GM23248 (cell line): ENCODE data around the gene ZNF441. TPM values are rescaled to one million over a fixed set of nuclear protein-coding genes. Genes with fewer than 3 reads are reported as not detected.
A peak's percentile ranks its signal among the peaks of the same experiment; 100 is the strongest.
"Not testable (repeated sequence)": the region's sequence is repeated elsewhere in the genome, so short reads cannot be mapped to it uniquely, and the experiment has no call there.

Source experiments
- DNase-seq: peaks from one replicate; pipeline ENCODE4 v3.0.0-alpha.2; 2015
- H2AFZ ChIP-seq: fragments of 200-600 bp; sonication (generic); 2 replicates; pipeline ENCODE4 v1.6.1; 2016; ENCODE audit warnings: antibody characterized with exemption
- H3F3A ChIP-seq: fragments of 200-600 bp; sonication (generic); 2 replicates; pipeline ENCODE4 v1.6.1; 2016; ENCODE audit warnings: mild to moderate bottlenecking, antibody characterized with exemption, mixed run types; ENCODE audit not compliant: insufficient read depth
- H3K27ac ChIP-seq: fragments of 200-600 bp; sonication (generic); 2 replicates; pipeline ENCODE4 v1.5.1; 2016; ENCODE audit warnings: mild to moderate bottlenecking
- H3K27me3 ChIP-seq: fragments of 200-600 bp; sonication (generic); replicated peaks from 2 replicates; pipeline ENCODE4 v1.6.1; 2016; ENCODE audit warnings: mild to moderate bottlenecking; ENCODE audit not compliant: insufficient read depth
- H3K36me3 ChIP-seq: fragments of 200-600 bp; sonication (generic); 2 replicates; pipeline ENCODE4 v1.6.1; 2016; ENCODE audit warnings: low read depth, mild to moderate bottlenecking
- H3K4me1 ChIP-seq: fragments of 200-600 bp; sonication (generic); 2 replicates; pipeline ENCODE4 v1.6.1; 2016; ENCODE audit warnings: mild to moderate bottlenecking; ENCODE audit not compliant: insufficient read depth
- H3K4me2 ChIP-seq: fragments of 200-600 bp; sonication (generic); one replicate; pipeline ENCODE4 v1.6.1; 2016; ENCODE audit warnings: mild to moderate bottlenecking; ENCODE audit not compliant: unreplicated experiment
- H3K4me3 ChIP-seq: fragments of 200-600 bp; sonication (generic); 2 replicates; pipeline ENCODE4 v1.5.1; 2016; ENCODE audit warnings: mild to moderate bottlenecking
- H3K79me2 ChIP-seq: fragments of 200-600 bp; sonication (generic); 2 replicates; pipeline ENCODE4 v1.6.1; 2016; ENCODE audit warnings: mild to moderate bottlenecking; ENCODE audit not compliant: insufficient read depth
- H3K9ac ChIP-seq: fragments of 200-600 bp; sonication (generic); 2 replicates; pipeline ENCODE4 v1.6.1; 2016; ENCODE audit warnings: mild to moderate bottlenecking
- H3K9me2 ChIP-seq: fragments of 200-600 bp; sonication (generic); 2 replicates; pipeline ENCODE4 v1.6.1; 2016; ENCODE audit warnings: mixed run types, mild to moderate bottlenecking, moderate library complexity; ENCODE audit not compliant: insufficient read depth
- H3K9me3 ChIP-seq: fragments of 200-600 bp; sonication (generic); one replicate; pipeline ENCODE4 v1.6.1; 2017; ENCODE audit warnings: low read depth
- H4K20me1 ChIP-seq: fragments of 200-600 bp; sonication (generic); 2 replicates; pipeline ENCODE4 v1.6.0; 2016; ENCODE audit not compliant: insufficient read depth
- EZH2 ChIP-seq: fragments of 200-600 bp; sonication (generic); IDR thresholded peaks from 2 replicates; pipeline ENCODE4 v1.6.1; 2018; ENCODE audit warnings: antibody characterized with exemption, mild to moderate bottlenecking; ENCODE audit not compliant: insufficient read depth, poor library complexity, severe bottlenecking
- EZH2phosphoT487 ChIP-seq: fragments of 200-600 bp; sonication (generic); IDR thresholded peaks from 2 replicates; pipeline ENCODE4 v1.6.1; 2018; ENCODE audit warnings: antibody characterized with exemption, moderate library complexity, mild to moderate bottlenecking, low read depth; ENCODE audit not compliant: insufficient read depth
- WGBS, 2 experiments: methylation state at CpG; one replicate each; pipeline ENCODE4 v1.1.6; 2015 to 2017; ENCODE audit warnings: low lambda C conversion rate in 2 of 2, low coverage in 1 of 2; ENCODE audit errors: missing lambda C conversion rate in 2 of 2; 5-methylcytosine and 5-hydroxymethylcytosine counted together
- in situ Hi-C: fragments of 300-500 bp; cut with MboI; formaldehyde crosslinking; loops from 2 replicates; pipeline ENCODE4 v1.15.0; 2020
- polyA plus RNA-seq: library from polyadenylated mRNA; unstranded; fragments of >200 nt; fragmentation: Nextera tagmentation; extraction: Ambion mirVana; gene quantifications from 2 replicates; pipeline ENCODE4 v1.2.1, GENCODE V29; 2016
- total RNA-seq: library from RNA; depleted of rRNA; stranded (reverse); fragments of >200 nt; shearing (Covaris generic); gene quantifications from 2 replicates; pipeline ENCODE4 v1.2.3, GENCODE V29; 2014

The ZNF441 gene
- total and polyA plus RNA-seq, 2 experiments from 2014 or later = 3.6 to 6.5 TPM

- H3K4me3 ChIP-seq = no peak overlapping the region
- TF ChIP-seq EZH2phosphoT487 (no peak), EZH2 (no peak)
- H4K20me1 ChIP-seq = no peaks in the 10 kb centered on the region
- H3K9me3 ChIP-seq = no peaks in the 10 kb centered on the region
- H3K9ac ChIP-seq = no peak overlapping the region
- no peaks in the 10 kb centered on the region for H3K9me2 ChIP-seq
- no peak for DNase-seq
- no peaks in the 10 kb centered on the region for H3K36me3 ChIP-seq
- H3K27me3 ChIP-seq = no peaks in the 10 kb centered on the region
- no peak overlapping the region for H2AFZ ChIP-seq
- no peak overlapping the region for H3K4me2 ChIP-seq
- H3K79me2 ChIP-seq = peaks cover 70% of the 10 kb centered on the region
- H3K27ac ChIP-seq = no peak overlapping the region
- H3K4me1 ChIP-seq = peaks cover 6% of the 10 kb centered on the region
- WGBS, 2 experiments = 91 to 99% methylated on average over 4 of the region's 4 CpGs
- in situ Hi-C loops = no loop called here
- no peaks in the 10 kb centered on the region for H3F3A ChIP-seq
These were observed 3.2 kb downstream of the ZNF441 start for GRCh38 chr19:11769995-11770394.

DNA sequence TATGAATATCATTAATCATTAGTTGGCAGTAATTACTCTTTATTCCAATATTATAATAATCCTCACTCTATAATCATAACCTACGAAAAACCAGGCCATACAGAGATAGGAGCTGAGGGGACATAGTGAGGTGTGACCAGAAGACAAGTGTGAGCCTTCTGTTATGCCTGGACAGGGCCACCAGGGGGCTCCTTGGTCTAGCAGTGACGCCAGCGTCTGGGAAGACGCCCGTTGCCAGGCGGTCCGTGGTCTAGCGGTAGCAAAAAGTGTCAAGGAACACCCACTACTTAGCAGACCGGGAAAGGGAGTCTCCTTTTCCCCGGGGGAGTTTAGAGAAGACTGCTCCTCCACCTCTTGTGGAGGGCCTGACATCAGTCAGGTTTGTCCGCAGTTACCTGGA lies 4.7 kb downstream of the ZNF441 start:
- H2AFZ ChIP-seq, H3K9me3 ChIP-seq, H3K36me3 ChIP-seq, H3K9ac ChIP-seq, in situ Hi-C loops, H3K4me2 ChIP-seq, H3K9me2 ChIP-seq, H3K27ac ChIP-seq, H3K4me3 ChIP-seq, H3F3A ChIP-seq, H3K27me3 ChIP-seq, H3K4me1 ChIP-seq, H4K20me1 ChIP-seq: not testable (repeated sequence)
- 75 to 81% methylated on average over 11 of the region's 11 CpGs for WGBS, 2 experiments
- peak; percentile 3 for DNase-seq
- H3K79me2 ChIP-seq = peaks cover 83% of the 10 kb centered on the region

DNA sequence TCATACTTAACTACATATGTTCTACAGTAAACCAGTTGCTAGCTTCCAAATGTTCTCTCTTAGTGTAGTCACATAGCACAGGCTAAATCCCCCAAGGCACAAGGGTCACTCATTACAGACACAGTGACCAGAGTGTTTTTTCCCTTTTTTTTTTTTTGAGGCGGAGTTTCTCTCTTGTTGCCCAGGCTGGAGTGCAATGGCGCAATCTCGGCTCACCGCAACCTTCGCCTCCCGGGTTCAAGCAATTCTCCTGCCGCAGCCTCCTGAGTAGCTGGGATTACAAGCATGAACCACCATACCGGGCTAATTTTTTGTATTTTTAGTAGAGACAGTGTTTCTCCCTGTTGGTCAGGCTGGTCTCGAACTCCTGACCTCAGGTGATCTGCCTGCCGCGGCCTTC lies 9.9 kb downstream of the ZNF441 start:
- H3K4me2 ChIP-seq, H3K4me3 ChIP-seq, H3K9ac ChIP-seq, H3K27me3 ChIP-seq, DNase-seq, H4K20me1 ChIP-seq, H3K9me2 ChIP-seq, H3K4me1 ChIP-seq, H3K27ac ChIP-seq, in situ Hi-C loops, H2AFZ ChIP-seq: not testable (repeated sequence)
- peaks cover 15% of the 10 kb centered on the region for H3K9me3 ChIP-seq
- H3K36me3 ChIP-seq = peaks cover 51% of the 10 kb centered on the region
- peaks cover 11% of the 10 kb centered on the region; the same call in 1 of the 2 replicates for H3F3A ChIP-seq
- 95 to 98% methylated on average over 11 of the region's 11 CpGs for WGBS, 2 experiments
- peaks cover 50% of the 10 kb centered on the region for H3K79me2 ChIP-seq

DNA sequence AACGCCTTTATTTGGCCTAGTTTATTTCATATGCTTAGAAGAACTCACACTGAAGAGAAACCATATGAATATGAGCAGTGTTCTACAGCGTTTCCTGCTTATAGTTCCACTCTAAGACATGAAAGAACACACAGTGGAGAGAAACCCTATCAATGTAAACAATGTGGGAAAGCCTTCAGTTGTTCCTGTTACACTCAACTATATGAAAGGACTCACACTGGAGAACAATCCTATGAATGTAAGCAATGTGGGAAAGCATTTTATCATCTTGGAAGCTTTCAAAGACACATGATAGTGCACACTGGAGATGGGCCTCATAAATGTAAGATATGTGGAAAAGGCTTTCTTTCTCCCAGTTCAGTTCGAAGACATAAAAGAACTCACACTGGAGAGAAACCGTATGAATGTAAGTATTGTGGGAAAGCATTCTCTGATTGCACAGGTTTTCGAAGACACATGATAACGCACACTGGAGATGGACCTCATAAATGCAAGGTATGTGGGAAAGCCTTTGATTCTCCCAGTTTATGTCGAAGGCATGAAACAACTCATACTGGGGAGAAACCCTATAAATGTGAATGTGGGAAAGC lies 13.7 kb downstream of the ZNF441 start:
- H3K79me2 ChIP-seq = peaks cover 18% of the 10 kb centered on the region
- no peak for DNase-seq
- peaks cover 25% of the 10 kb centered on the region for H3K9me3 ChIP-seq
- no peak overlapping the region for H3K9ac ChIP-seq
- H3K36me3 ChIP-seq = peaks cover 75% of the 10 kb centered on the region
- WGBS, 2 experiments = 96 to 98% methylated on average over 7 of the region's 7 CpGs
- in situ Hi-C loops = no loop called here
- no peaks in the 10 kb centered on the region for H3K27me3 ChIP-seq
- H2AFZ ChIP-seq = no peak overlapping the region
- H3K4me1 ChIP-seq = no peaks in the 10 kb centered on the region
- H3K27ac ChIP-seq = no peak overlapping the region
- TF ChIP-seq EZH2 (no peak), EZH2phosphoT487 (no peak)
- H3K9me2 ChIP-seq = no peaks in the 10 kb centered on the region
- no peak overlapping the region; the same call in 1 of the 2 replicates for H3K4me3 ChIP-seq
- H4K20me1 ChIP-seq = no peaks in the 10 kb centered on the region
- H3K4me2 ChIP-seq = no peak overlapping the region
- H3F3A ChIP-seq = peaks cover 11% of the 10 kb centered on the region; the same call in 1 of the 2 replicates
